NCI-H1105 treated with DMSO at 0.1 percent for 48 hours (cell line): ENCODE results near the gene ANAPC16.
"Not testable (repeated sequence)": the region's sequence is repeated elsewhere in the genome, so short reads cannot be mapped to it uniquely, and the experiment has no call there.

Experiments
- DNase-seq: peaks from one replicate; lab custom pipeline; 2025; lab: John Stamatoyannopoulos, UW

The ANAPC16 gene

DNA sequence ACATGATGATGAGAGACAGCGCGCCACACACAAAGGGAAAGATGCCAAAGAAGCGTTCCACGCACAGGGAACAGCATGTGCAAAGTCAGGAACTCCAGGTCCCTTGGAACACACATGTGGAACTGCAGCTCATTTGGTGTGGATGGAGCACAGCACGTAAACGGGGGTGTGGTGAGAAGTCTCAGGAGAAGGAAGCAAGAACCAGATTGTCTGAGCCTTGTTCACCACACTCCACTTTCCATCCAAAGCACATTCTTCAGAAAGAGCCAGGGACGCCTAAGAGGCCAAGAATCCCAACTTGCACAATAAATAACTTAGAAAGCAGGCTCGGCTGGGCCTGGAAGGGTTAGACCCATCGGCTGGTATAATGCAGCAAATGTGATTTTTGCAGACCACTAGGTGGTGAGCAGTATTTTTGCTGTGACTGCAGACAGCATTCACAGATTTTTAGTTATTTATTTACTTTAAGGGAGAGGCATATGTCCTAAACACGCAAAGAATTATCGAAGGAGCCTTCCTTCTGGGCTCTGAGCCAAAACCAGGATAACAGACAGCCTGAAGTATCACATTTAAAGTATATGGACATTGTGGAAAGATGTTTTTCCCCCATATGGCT lies 28.1 kb downstream of the ANAPC16 start:
- DNase-seq: no peak

DNA sequence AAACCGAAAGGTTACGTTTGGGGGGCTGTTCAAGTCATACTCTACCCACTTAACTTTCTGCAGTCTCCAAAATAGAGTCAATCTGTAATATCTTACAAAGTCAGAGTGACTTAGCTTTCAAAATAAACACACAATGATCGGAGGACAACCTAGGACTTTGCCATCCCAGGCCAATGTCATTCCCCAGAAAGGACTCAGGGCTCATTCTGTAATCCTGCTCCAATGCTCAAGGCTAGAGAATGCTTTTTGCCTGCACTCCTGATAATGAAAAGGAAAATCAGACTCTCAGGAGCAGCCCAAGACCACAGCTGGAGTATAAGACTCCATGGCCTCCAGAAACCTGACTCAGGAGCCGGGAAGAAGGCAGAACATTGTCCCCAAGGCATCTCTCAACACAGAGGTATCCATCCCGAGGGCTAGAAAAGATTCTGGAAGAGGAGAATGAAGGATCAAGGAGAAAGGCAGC lies 28.8 kb downstream of the ANAPC16 start:
- no peak for DNase-seq

- DNase-seq: no peak
These were observed 30.2 kb downstream of the ANAPC16 start for GRCh38 chr10:72245949-72246525.

- DNase-seq: no peak
These were observed 32.8 kb downstream of the ANAPC16 start for GRCh38 chr10:72248468-72249151.

DNA sequence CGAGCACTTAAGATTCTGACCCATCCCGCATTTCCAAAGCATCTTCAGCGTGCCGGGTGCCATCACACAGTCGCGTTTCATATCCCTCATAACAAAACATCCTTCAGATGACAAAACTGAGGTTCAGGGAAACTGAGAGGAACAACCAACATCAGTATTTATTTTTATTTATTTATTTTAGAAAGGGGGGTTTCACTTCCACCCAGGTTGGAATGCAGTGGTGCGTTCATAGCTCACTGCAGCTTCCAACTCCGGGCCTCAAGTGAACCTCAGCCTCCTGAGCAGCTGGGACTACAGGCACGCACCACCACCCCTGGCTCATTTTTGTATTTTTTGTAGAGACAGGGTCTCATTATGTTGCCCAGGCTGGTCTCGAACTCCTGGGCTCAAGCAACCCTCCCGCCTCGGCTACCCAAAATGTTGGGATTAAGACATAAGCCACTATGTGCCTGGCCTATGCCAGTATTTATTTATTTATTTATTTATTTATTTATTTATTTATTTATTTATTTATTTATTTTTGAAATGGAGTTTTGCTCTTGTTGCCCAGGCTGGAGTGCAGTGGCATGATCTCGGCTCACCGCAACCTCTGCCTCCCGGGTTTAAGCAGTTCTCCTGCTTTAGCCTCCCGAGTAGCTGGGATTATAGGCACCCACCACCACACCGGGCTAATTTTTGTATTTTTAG lies 33.5 kb downstream of the ANAPC16 start:
- not testable (repeated sequence) for DNase-seq

- DNase-seq: no peak
These were observed 34.9 kb downstream of the ANAPC16 start for GRCh38 chr10:72250666-72251065.

DNA sequence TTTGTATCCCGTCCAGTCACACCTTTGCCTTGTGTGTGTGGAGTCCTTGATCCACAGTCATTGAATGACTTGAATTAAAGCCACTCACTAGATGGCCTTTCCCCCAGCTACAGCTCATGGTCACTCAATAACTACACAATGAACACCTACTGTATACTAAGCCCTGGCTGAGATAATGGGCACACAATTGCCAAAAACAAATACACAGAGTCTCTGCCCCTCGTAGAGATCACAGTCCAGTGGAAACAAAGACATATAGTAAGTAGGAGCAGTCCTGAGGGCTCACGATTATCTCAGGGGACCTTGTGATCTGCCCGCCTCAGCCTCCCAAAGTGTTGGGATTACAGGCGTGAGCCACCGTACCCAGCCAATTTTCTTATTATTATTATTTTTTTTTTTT lies 35.8 kb downstream of the ANAPC16 start:
- no peak for DNase-seq

- no peak for DNase-seq
These were observed 37.2 kb downstream of the ANAPC16 start for GRCh38 chr10:72252972-72253371.

DNA sequence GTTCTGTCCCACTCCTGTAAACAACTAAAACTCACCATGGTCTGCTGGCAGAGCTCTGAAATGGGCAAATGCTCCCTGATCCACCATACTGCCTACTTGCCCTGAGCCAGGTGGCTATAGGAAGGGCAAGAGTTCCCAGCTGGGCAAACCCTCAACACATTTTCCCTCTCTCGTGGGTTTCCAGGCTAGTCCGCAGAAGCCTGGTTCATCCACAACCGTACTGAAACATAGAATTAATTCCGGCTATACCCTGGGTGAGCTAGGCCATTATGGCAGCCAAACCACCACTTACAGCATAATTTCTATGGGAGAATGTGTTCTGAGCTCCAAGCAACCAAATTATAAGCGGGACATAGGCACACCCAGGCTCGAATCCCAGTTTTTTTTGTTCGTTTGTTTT lies 37.8 kb downstream of the ANAPC16 start:
- no peak for DNase-seq

DNA sequence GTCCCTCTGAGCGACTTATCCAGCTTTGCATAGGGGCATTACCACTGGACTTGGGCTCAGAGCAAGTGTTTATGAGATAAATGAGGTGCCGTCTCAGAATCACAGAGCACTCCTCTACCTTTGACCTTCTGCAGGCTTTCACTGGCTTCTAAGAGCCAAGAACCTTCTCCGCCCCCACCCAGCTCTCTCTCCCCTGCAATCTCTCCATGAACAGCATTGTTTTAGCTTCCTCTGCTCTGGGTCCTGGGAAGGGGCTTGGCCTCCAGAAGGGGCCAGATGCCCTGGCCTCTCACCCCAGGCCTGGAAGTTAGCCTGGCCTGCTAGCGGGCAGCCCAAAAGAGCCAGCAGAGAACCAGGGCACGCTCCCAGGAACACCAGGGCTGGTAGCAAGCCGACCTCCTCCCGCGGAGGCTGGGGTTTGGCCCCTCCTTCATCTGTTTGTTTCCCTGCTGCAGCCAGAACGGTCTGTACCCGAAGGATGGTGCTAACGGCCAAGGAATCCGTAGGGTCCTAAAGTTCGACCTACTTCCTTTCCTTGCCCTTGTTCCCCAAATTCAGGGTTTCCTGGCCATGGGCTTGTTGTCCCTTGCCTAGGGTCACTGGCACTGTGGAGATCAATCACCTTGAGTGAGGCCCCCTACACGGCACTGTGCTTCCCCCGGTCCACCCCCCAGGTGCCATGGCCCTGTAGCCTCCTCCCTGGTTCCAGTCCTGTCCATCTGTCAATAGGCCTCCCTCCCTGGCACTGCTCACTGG lies 39.2 kb downstream of the ANAPC16 start:
- DNase-seq: no peak

DNA sequence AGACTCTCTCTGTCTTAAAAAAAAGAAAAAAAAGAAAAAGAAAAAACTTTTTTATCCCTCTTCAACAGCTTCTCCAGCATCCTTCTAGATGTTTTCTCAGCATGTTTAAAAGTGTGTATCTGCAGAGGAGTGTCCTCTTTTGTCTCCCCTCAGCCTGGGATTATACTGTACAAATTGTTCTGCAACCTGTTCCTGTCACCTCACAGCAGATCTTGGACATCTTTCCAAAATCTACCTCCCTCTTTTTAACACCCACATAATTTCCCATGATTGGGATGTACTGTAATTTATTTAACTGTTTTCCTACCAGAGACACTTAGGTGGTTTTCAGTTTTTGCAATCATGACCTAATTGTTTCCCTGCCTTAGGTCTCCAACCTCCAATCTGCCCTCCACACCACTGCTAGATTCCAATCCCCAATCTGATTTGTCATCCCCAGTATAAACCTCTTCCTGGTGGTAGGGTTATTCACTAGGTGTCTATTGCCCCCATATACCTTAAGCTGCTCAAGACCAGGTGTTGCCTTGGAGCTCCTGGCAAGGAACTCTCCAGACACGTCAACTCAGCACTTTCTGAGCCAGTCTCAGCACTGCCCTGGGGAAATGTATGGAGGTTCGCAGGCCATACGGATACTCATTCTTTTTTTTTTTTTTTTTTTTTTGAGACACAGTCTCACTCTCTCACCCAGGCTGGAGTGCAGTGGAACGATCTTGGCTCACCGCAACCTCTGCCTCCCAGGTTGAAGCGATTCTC lies 40.3 kb downstream of the ANAPC16 start:
- no peak for DNase-seq

- no peak for DNase-seq
These were observed 41.5 kb downstream of the ANAPC16 start for GRCh38 chr10:72257051-72257892.

DNA sequence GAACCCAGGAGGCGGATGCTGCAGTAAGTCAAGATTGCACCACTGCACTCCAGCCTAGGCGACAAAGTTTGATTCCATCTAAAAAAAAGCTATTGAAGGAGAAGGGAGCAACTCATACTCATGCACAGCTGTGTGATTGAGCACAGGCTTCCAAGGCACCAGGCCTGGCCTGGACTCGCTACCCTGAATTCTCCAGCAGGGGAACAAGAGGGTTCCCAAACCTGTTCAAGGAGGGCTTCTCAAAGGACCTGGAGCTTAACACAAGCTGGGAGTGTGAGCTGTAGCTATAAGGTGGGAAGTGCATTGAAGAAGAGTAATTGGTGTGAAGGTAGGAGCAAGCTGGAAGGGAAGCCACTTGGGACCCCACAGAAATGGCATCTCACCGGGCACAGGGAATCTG lies 42.8 kb downstream of the ANAPC16 start:
- no peak for DNase-seq

DNA sequence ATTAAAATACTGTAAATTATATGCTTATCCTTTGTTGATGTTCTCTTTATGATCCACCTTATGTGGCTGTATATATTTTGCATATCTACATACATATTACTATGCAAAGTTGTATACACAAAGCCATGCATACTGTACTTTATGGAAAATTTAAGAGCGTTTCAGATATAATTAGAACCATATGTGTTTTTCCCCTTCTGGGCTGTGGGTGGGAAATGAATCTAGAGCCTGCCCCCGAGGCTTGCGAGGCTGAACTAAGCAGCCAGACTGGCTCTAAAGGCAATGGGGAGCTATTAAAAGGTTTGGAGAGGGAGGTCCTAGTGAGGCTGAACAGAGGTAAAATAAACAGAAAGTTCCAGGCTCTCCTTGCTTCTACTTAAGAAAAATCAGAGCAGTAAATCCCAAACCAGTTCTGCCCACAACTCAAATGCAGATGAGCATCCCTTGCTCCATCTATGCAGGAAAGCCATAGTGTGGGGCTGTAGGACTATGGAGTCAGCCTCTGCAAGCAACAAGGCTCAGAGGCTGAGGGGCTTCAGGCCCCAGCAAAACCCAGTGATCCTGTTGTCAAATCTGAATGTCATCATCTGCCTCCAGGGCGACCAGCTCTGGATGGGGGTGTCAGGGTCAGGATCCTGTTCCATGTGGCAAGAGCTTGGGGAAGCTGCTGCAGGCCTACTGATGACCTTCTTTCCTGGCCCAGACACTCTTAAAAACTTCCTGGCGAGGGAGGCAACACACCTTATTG lies 43.9 kb downstream of the ANAPC16 start:
- DNase-seq: no peak

DNA sequence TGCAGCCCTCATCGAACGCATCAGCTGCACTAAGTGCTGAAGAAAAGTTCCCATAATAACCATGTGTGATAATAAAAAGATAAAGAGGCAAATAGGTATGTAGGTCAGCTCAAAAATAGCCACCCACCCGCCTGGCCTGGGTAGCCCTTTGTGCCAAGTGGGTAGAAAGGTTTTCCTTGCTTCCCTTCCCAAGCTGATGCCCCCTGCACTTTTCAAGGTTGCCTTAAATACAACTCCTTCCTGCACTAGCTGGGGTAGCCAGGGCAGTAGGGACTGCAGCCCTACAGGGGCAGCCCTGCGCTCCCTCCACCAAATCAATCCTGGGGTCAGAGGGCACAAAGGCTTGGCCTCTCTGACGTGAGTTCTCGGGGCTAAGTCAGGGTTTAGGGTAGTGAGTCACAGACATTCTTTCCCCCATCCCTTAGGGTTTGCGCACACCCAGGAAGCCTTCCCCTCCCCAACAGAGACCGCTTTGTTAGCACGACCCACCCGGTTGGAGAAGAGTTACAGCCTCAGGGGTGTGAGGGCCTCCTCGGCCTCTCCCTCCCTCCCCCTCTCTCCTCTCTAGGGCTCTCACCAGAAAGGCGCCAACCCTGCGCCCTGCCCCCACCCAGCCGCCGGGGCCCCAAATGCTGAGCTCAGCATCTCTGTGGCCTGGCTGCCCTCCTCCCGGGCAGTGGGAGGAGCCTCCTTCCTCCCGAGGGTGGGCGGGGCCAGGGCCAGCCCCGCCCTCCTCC lies 44.6 kb downstream of the ANAPC16 start:
- DNase-seq: no peak

DNA sequence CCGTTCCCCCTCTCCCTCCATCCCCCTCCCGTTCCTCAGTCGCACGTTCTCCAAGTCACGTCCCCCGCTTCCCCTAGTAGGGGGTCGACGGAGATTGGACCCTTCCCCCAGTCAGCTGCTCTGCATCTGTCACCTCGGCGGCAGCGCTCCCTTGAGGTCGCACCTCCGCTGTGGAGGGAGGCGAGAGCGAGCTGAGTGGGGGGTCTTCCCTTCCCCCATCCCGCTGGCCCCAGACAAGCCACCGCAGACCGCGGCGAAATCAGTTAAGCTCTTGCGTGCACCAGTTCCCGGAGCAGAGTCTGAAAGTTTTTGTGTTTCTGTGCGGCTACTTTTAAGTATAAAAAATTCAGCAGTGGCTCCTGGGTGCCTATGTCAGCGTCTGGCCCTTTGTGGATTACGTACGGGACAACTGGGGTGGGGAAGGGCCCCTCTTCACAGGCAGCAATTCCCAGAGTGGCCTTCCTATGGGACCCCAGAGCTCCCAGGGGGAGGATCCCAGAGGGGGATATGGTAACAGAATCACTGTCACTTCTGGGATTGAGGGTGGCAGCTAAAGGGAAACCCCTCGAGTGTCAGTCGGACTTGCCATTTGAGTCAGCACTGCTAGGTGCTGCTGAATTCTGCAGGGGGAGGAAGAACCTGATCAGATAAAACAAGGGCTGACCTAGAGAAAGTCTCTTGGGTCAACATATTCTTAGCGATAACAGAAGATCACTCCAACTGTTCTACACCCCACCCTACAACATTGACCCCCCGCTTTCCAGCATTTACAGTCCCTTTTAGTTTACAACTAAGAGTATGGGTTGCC lies 45.4 kb downstream of the ANAPC16 start:
- no peak for DNase-seq

- no peak for DNase-seq
These were observed 46.1 kb downstream of the ANAPC16 start for GRCh38 chr10:72261784-72262404.
